OCI-LY7 (cell line): ENCODE results near the gene WFDC2. TPM values are rescaled to one million over a fixed set of nuclear protein-coding genes. Genes with fewer than 3 reads are reported as not detected.

Experiments used
- BruUV-seq: library from RNA; stranded (reverse); fragments of 400-500 nt; replicated peaks from 2 replicates; lab custom pipeline; 2021; lab: Mats Ljungman, UMichigan
- CTCF ChIA-PET: fragments of 300-600 bp; sonication (Branson Sonifier 250); formaldehyde crosslinking; loops from one replicate; lab custom pipeline; 2022; ENCODE audit warnings: antibody characterized with exemption; ENCODE audit not compliant: unreplicated experiment; lab: Charles Lee
- POLR2A ChIA-PET: fragments of 300-600 bp; sonication (Branson Sonifier 250); formaldehyde crosslinking; loops from one replicate; lab custom pipeline; 2022; ENCODE audit warnings: antibody characterized with exemption; lab: Charles Lee
- DNase-seq: peaks from one replicate; pipeline ENCODE4 v3.0.0-alpha.2; 2015; ENCODE audit warnings: low spot score
- H2AFZ ChIP-seq: fragments of 200-600 bp; sonication (generic), shearing (Covaris generic); 2 replicates; pipeline ENCODE4 v1.6.1; 2014; ENCODE audit warnings: mild to moderate bottlenecking, antibody characterized with exemption, low read length, moderate library complexity
- H3K27ac ChIP-seq: fragments of 200-600 bp; sonication (generic); 2 replicates; pipeline ENCODE4 v1.5.1; 2014; ENCODE audit warnings: mixed run types, low read depth, mild to moderate bottlenecking, moderate library complexity, low read length, inconsistent platforms; ENCODE audit not compliant: poor library complexity, severe bottlenecking
- H3K36me3 ChIP-seq: fragments of 200-600 bp; sonication (generic); 2 replicates; pipeline ENCODE4 v1.6.1; 2014; ENCODE audit warnings: mild to moderate bottlenecking, antibody characterized with exemption, low read length, moderate library complexity, mixed read lengths; ENCODE audit not compliant: insufficient read depth
- H3K4me1 ChIP-seq: fragments of 200-600 bp; sonication (generic); 2 replicates; pipeline ENCODE4 v1.5.1; 2014; ENCODE audit warnings: mild to moderate bottlenecking, low read length; ENCODE audit not compliant: insufficient read depth, poor library complexity, severe bottlenecking
- H3K4me2 ChIP-seq: fragments of 200-600 bp; sonication (generic); 2 replicates; pipeline ENCODE4 v1.6.1; 2014; ENCODE audit warnings: mild to moderate bottlenecking, low read length
- H3K4me3 ChIP-seq: fragments of 200-600 bp; sonication (generic); 2 replicates; pipeline ENCODE4 v1.5.1; 2014; ENCODE audit warnings: mild to moderate bottlenecking, low read depth, low read length; ENCODE audit not compliant: poor library complexity, severe bottlenecking
- H3K79me2 ChIP-seq: fragments of 200-600 bp; sonication (generic); 2 replicates; pipeline ENCODE4 v1.6.1; 2016; ENCODE audit warnings: low read depth, mild to moderate bottlenecking, low read length, moderate library complexity, mixed read lengths; ENCODE audit not compliant: insufficient read depth
- H3K9me2 ChIP-seq: fragments of 200-600 bp; sonication (generic); 2 replicates; pipeline ENCODE4 v1.6.1; 2016; ENCODE audit warnings: mild to moderate bottlenecking, low read length, mixed read lengths; ENCODE audit not compliant: insufficient read depth
- H3K9me3 ChIP-seq: fragments of 200-600 bp; sonication (generic); 2 replicates; pipeline ENCODE4 v1.6.1; 2014; ENCODE audit warnings: mild to moderate bottlenecking, mixed run types, low read length, mixed read lengths
- H4K20me1 ChIP-seq: fragments of 200-600 bp; sonication (generic); 2 replicates; pipeline ENCODE4 v1.6.1; 2014; ENCODE audit warnings: mild to moderate bottlenecking, antibody characterized with exemption, low read length, moderate library complexity, mixed read lengths; ENCODE audit not compliant: insufficient read depth
- EZH2phosphoT487 ChIP-seq: fragments of 200-600 bp; sonication (generic); IDR thresholded peaks from 2 replicates; pipeline ENCODE4 v1.6.1; 2018; ENCODE audit warnings: low read depth, borderline replicate concordance, mild to moderate bottlenecking, mixed run types, antibody characterized with exemption, low read length, moderate library complexity, mixed read lengths
- intact Hi-C: fragments of 100-400 bp; cut with micrococcal nuclease; formaldehyde crosslinking; loops from one replicate; pipeline ENCODE4 v1.10.0; 2022; ENCODE audit not compliant: unreplicated experiment
- total RNA-seq, 2 experiments: library from RNA; depleted of rRNA in 1 of 2; stranded (reverse); fragments of >200 nt in 1 of 2; shearing (Covaris generic) in 1 of 2; gene quantifications; 2 replicates each; pipeline ENCODE4 v1.2.3, GENCODE V29; 2014 to 2022
- TF ChIP-seq, protein P1 (sequence below): fragments of 200-600 bp; sonication (generic); conservative IDR thresholded peaks from 2 replicates; pipeline ENCODE4 v1.5.1; 2014; ENCODE audit warnings: mild to moderate bottlenecking, antibody characterized with exemption, low read length, moderate library complexity, mixed read lengths

WFDC2 gene
- total RNA-seq, 2 experiments from 2014 or later: 0.46 to 4.4 TPM

GRCh38 chr20:45459606-45460005 lies 9.9 kb upstream of the WFDC2 start:
- no peak for TF ChIP-seq EZH2phosphoT487
- TF ChIP-seq, protein P1, sequence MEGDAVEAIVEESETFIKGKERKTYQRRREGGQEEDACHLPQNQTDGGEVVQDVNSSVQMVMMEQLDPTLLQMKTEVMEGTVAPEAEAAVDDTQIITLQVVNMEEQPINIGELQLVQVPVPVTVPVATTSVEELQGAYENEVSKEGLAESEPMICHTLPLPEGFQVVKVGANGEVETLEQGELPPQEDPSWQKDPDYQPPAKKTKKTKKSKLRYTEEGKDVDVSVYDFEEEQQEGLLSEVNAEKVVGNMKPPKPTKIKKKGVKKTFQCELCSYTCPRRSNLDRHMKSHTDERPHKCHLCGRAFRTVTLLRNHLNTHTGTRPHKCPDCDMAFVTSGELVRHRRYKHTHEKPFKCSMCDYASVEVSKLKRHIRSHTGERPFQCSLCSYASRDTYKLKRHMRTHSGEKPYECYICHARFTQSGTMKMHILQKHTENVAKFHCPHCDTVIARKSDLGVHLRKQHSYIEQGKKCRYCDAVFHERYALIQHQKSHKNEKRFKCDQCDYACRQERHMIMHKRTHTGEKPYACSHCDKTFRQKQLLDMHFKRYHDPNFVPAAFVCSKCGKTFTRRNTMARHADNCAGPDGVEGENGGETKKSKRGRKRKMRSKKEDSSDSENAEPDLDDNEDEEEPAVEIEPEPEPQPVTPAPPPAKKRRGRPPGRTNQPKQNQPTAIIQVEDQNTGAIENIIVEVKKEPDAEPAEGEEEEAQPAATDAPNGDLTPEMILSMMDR: peak; percentile 57
- no peak for DNase-seq
- Histone ChIP-seq H4K20me1 (no peaks in the 10 kb centered on the region), H3K4me2 (no peak overlapping the region), H3K4me1 (no peaks in the 10 kb centered on the region), H2AFZ (no peak overlapping the region), H3K79me2 (no peaks in the 10 kb centered on the region), H3K4me3 (no peak overlapping the region), H3K9me3 (no peaks in the 10 kb centered on the region), H3K27ac (no peak overlapping the region), H3K9me2 (no peaks in the 10 kb centered on the region), H3K36me3 (no peaks in the 10 kb centered on the region)
- intact Hi-C loops: no loop called here
- BruUV-seq: no TSS peak
- ChIA-PET CTCF (no interaction called here), POLR2A (interaction anchor here (0.6 kb wide), 1 partner anchor 19 kb away, joined by 5 read pairs; no protein-coding TSS in a partner anchor)

GRCh38 chr20:45461225-45461624 lies 8.3 kb upstream of the WFDC2 start:
- H3K9me3 ChIP-seq: no peaks in the 10 kb centered on the region
- H3K36me3 ChIP-seq: no peaks in the 10 kb centered on the region
- BruUV-seq: no TSS peak
- ChIA-PET CTCF (no interaction called here), POLR2A (interaction anchor here (0.6 kb wide), 1 partner anchor 126 kb away, joined by 3 read pairs; no protein-coding TSS in a partner anchor)
- no peaks in the 10 kb centered on the region for H3K4me1 ChIP-seq
- no peak overlapping the region for H3K4me3 ChIP-seq
- H3K9me2 ChIP-seq: no peaks in the 10 kb centered on the region
- H2AFZ ChIP-seq: no peak overlapping the region
- no peak for TF ChIP-seq EZH2phosphoT487
- TF ChIP-seq, protein P1: no peak
- intact Hi-C loops: no loop called here
- no peak overlapping the region for H3K4me2 ChIP-seq
- DNase-seq: no peak
- no peak overlapping the region for H3K27ac ChIP-seq
- H3K79me2 ChIP-seq: no peaks in the 10 kb centered on the region
- no peaks in the 10 kb centered on the region for H4K20me1 ChIP-seq

DNA sequence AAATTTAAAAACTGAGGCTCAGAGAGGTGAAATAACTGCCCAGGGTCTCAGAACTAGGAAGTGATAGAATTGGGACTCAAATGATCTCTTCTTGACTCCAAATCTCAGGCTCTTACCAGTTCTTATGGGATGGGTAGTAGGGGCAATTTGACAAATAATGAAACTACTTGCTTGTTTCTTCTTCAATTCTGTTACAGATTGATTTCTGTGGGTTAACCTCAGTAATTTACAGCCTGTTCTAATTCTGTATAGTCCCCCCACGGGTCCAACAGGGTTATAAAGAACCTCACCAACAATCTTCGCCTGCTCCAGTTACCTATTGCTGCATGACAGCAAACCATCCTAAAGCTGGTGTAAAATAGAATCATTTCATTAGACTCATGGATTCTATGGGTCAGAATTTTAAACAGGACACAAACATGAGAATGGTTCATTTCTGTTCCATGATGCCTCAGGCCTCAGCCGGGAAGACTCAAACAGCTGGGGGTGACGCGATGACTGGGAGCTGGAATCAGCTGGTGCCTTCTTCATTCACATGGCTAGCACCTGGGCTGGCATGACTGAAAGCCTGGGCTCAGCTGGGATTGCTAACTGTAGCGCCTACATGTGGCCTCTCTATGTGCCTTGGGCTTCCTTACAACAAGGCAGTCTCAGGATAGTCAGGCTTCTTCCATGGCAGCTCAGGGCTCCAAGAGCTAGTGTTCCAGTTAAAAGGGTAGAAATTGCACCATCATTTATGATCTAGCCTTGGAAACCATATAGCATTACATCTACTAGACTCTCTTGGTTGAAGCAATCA lies 6.6 kb upstream of the WFDC2 start:
- ChIA-PET POLR2A (no interaction called here), CTCF (no interaction called here)
- H3K9me2 ChIP-seq: no peaks in the 10 kb centered on the region
- no peaks in the 10 kb centered on the region for H3K9me3 ChIP-seq
- H3K4me2 ChIP-seq: no peak overlapping the region
- no peaks in the 10 kb centered on the region for H3K4me1 ChIP-seq
- TF ChIP-seq, protein P1: no peak
- no peak for TF ChIP-seq EZH2phosphoT487
- no peaks in the 10 kb centered on the region for H3K36me3 ChIP-seq
- H3K4me3 ChIP-seq: no peak overlapping the region
- intact Hi-C loops: no loop called here
- no peak overlapping the region for H3K27ac ChIP-seq
- no peaks in the 10 kb centered on the region for H3K79me2 ChIP-seq
- BruUV-seq: no TSS peak
- no peaks in the 10 kb centered on the region for H4K20me1 ChIP-seq
- DNase-seq: no peak
- H2AFZ ChIP-seq: no peak overlapping the region
